Parathyroid adenoma (tissue), 2 donors: ENCODE data around the gene TMEM82.

Source experiments
- H2AFZ ChIP-seq: fragments of 300-600 bp; sonication (generic); one replicate; pipeline ENCODE4 v1.7.0; 2017; ENCODE audit warnings: antibody characterized with exemption, mild to moderate bottlenecking
- H3K27ac ChIP-seq: fragments of 300-600 bp; sonication (generic); one replicate; pipeline ENCODE4 v1.7.0; 2017
- H3K27me3 ChIP-seq: fragments of 300-600 bp; sonication (generic); one replicate; pipeline ENCODE4 v1.7.0; 2017; ENCODE audit warnings: low read length; ENCODE audit not compliant: control insufficient read depth, insufficient read depth
- H3K36me3 ChIP-seq: fragments of 300-600 bp; sonication (generic); one replicate; pipeline ENCODE4 v1.7.0; 2017; ENCODE audit warnings: low read length; ENCODE audit not compliant: control insufficient read depth, insufficient read depth
- H3K4me1 ChIP-seq: fragments of 300-600 bp; sonication (generic); one replicate; pipeline ENCODE4 v1.7.0; 2017; ENCODE audit warnings: control low read depth
- H3K4me2 ChIP-seq: fragments of 300-600 bp; sonication (generic); one replicate; pipeline ENCODE4 v1.7.0; 2017; ENCODE audit warnings: low read length
- H3K4me3 ChIP-seq: fragments of 300-600 bp; sonication (generic); one replicate; pipeline ENCODE4 v1.7.0; 2017; ENCODE audit warnings: low read depth, low read length
- H3K79me2 ChIP-seq: fragments of 300-600 bp; sonication (generic); one replicate; pipeline ENCODE4 v1.7.0; 2017; ENCODE audit warnings: control low read depth
- H3K9ac ChIP-seq: fragments of 300-600 bp; sonication (generic); one replicate; pipeline ENCODE4 v1.7.0; 2017; ENCODE audit warnings: mild to moderate bottlenecking
- H3K9me3 ChIP-seq: fragments of 300-600 bp; sonication (generic); one replicate; pipeline ENCODE4 v1.7.0; 2017; ENCODE audit warnings: low read length; ENCODE audit not compliant: control insufficient read depth
- TF ChIP-seq, protein P1 (sequence below): fragments of 300-600 bp; sonication (generic); IDR thresholded peaks from one replicate; pipeline ENCODE4 v1.7.0; 2017; ENCODE audit warnings: antibody characterized with exemption, mild to moderate bottlenecking
- donor health status: primary hyperparathyroidism.

The TMEM82 gene

DNA sequence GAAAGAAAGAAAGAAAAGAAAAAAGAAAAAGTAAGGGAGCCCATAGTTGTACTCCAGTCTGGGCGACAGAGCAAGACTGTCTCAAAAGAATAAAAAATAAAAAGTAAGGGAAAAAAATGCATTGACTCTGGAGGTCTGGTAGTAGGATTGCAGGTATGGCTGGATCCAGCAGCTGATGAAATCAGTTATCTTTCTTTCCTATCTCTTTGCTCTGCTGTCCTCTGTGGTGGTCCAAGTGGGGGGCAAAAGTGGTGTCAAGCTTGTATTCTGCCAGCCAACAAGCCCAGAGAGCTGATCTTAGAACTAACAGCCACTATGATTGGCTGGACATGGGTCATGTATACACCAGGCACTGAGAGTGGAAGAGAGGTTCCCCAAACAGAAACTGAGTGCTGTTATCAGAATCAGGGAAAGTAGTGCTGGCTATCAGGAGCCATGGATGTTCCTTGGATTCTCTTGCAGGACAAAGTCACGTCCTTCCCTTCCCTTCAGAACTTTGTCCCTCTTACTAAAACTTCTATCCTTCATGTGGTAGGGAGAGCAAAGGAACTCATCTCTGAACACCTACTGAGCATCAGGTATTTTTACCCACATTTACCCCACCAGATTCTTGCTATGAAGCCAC, 12.8 kb downstream of the TMEM82 start:
- Histone ChIP-seq H3K4me1 (peaks cover 2% of the 10 kb centered on the region), H3K79me2 (no peaks in the 10 kb centered on the region), H3K36me3 (no peaks in the 10 kb centered on the region), H3K27me3 (no peaks in the 10 kb centered on the region), H3K9me3 (no peaks in the 10 kb centered on the region), H3K4me2 (no peak overlapping the region), H3K9ac (no peak overlapping the region), H2AFZ (no peak overlapping the region), H3K27ac (no peak overlapping the region), H3K4me3 (no peak overlapping the region)
- TF ChIP-seq, protein P1, sequence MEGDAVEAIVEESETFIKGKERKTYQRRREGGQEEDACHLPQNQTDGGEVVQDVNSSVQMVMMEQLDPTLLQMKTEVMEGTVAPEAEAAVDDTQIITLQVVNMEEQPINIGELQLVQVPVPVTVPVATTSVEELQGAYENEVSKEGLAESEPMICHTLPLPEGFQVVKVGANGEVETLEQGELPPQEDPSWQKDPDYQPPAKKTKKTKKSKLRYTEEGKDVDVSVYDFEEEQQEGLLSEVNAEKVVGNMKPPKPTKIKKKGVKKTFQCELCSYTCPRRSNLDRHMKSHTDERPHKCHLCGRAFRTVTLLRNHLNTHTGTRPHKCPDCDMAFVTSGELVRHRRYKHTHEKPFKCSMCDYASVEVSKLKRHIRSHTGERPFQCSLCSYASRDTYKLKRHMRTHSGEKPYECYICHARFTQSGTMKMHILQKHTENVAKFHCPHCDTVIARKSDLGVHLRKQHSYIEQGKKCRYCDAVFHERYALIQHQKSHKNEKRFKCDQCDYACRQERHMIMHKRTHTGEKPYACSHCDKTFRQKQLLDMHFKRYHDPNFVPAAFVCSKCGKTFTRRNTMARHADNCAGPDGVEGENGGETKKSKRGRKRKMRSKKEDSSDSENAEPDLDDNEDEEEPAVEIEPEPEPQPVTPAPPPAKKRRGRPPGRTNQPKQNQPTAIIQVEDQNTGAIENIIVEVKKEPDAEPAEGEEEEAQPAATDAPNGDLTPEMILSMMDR = no peak

DNA sequence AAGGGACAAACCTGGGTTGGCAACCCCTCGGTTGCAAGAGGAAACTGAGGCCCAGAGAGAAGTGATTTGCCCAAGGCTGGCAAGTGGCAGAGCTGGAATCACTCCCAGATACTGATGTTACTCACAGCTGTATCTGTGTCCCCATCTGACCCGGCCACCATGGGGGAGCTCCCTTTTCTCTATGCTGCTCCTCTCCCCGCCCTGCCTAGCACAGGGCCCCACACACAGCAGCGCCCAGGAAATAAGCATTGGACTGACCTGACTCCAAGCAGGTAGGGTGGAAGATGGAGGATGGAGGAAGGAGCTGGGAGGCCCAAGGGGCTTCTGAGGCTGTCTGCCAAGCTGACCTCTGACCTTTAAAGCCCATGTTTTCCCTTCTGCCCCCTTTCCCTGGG, 13.3 kb downstream of the TMEM82 start:
- H3K4me1 ChIP-seq = peaks cover 2% of the 10 kb centered on the region
- no peaks in the 10 kb centered on the region for H3K27me3 ChIP-seq
- H3K4me2 ChIP-seq = no peak overlapping the region
- H3K79me2 ChIP-seq = no peaks in the 10 kb centered on the region
- no peak overlapping the region for H3K4me3 ChIP-seq
- TF ChIP-seq, protein P1 = no peak
- H3K9me3 ChIP-seq = no peaks in the 10 kb centered on the region
- no peak overlapping the region for H2AFZ ChIP-seq
- H3K9ac ChIP-seq = no peak overlapping the region
- no peaks in the 10 kb centered on the region for H3K36me3 ChIP-seq
- H3K27ac ChIP-seq = no peak overlapping the region

DNA sequence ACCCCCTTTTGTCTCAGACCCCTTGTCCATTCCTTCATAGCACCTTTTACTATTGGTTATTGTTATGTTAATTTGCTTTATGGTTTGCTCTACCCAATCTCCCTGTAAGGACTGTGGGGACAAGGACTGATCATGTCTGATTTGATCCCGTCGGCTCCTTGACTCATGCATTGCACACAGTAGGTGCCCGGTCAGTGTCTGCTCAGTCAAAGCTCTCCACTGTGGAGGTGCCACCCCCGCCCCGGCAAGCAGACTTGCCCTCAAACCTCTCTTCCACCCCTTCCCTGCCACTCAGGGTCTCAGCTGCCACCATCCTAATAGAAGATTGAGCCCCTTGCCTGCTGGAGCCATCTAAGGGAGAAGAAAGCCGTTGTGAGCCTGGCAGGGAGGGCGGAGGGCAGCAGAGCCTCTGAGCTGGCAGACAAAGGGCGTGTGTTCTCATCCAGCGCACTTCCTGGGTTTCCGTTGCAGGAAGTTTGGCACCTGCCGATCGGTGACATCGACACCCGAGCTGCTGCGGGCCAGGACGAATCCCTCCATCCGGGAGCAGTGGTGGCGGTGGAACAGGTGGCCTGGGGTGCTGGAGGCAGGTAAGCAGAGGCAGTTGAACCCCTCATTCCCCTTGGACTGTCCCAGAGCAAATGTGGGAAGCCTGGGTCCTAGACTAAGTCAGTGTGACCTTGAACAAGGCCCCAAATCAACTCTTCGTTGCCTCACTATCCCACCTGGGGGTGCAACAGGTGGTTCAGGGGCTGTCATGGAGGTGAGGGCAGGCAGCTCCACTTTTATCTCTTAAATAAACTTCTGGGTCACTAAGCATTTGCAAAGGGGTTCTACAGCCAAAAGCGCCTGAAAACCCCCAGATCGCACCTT, 14.1 kb downstream of the TMEM82 start:
- Histone ChIP-seq H3K9me3 (no peaks in the 10 kb centered on the region), H3K4me3 (peak overlapping the region; percentile 35), H2AFZ (peak overlapping the region; percentile 53), H3K27me3 (no peaks in the 10 kb centered on the region), H3K79me2 (no peaks in the 10 kb centered on the region), H3K9ac (no peak overlapping the region), H3K36me3 (no peaks in the 10 kb centered on the region), H3K4me1 (peaks cover 7% of the 10 kb centered on the region), H3K4me2 (peak overlapping the region; percentile 60), H3K27ac (no peak overlapping the region)
- TF ChIP-seq, protein P1 = no peak

DNA sequence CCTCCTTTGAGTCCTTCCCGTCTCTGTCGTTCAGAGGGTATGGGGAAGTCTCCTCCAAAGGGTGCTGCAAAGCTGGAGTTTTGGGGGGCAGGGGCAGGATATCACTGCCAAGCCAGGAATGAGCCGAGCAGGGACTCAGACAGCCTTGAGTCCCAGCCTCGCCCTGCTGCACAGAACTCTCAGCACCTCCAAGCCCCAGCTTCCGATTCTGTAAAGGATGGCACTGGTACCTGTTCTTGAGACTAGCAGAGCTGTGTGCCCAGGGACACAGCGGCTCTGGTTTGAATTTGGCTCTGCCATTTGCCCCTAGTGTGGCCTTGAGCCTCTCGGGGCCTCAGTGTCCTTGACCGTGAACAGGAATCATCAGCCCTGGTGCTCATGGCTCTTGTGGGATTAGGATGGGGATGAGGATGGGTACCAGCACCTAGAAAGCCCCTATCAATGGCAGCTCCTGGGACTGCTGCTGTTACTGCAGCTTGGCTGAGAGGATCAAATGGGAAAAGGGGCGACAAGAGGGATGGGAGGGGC, 14.8 kb downstream of the TMEM82 start:
- TF ChIP-seq, protein P1 = no peak
- Histone ChIP-seq H3K4me2 (peak overlapping the region; percentile 60), H3K36me3 (no peaks in the 10 kb centered on the region), H2AFZ (peak overlapping the region; percentile 46), H3K4me3 (peak overlapping the region; percentile 35), H3K9me3 (no peaks in the 10 kb centered on the region), H3K27me3 (no peaks in the 10 kb centered on the region), H3K27ac (no peak overlapping the region), H3K4me1 (peaks cover 7% of the 10 kb centered on the region), H3K79me2 (no peaks in the 10 kb centered on the region), H3K9ac (no peak overlapping the region)
